ENCODE measurements around the gene PLD1. TPM values are rescaled to one million over a fixed set of nuclear protein-coding genes. Genes with fewer than 3 reads are reported as not detected.

Gene PLD1
- total RNA-seq, 2 experiments from 2014 or later = 0.22 to 1.0 TPM

- no peaks in the 10 kb centered on the region for H3K4me1 Mint-ChIP-seq (ENCODE audit: low read depth)
- CTCF ChIA-PET = no interaction called here
- intact Hi-C loops (cut with DNase I, micrococcal nuclease) = no loop called here
These were observed 41.9 kb downstream of the PLD1 start for GRCh38 chr3:171768281-171768900.

GRCh38 chr3:171765511-171765887 lies 44.8 kb downstream of the PLD1 start:
- Mint-ChIP-seq H3K27me3 (peaks cover 19% of the 10 kb centered on the region), H3K36me3 (ENCODE audit: low read depth) (no peaks in the 10 kb centered on the region), H3K4me3 (no peak overlapping the region), H3K27ac (no peak overlapping the region), H3K4me1 (ENCODE audit: low read depth) (no peaks in the 10 kb centered on the region), H3K9me3 (no peaks in the 10 kb centered on the region)
- Histone ChIP-seq H3K9me3 (ENCODE audit: control insufficient read depth in 1 of 2, insufficient read depth in 1 of 2, low read length in 2 of 2) (no peaks in the 10 kb centered on the region), H3K36me3 (ENCODE audit: insufficient read depth, low read length) (no peaks in the 10 kb centered on the region), H3K27ac (ENCODE audit: low read depth in 1 of 2, low read length in 2 of 2) (no peak overlapping the region), H3K27me3 (ENCODE audit: control insufficient read depth in 1 of 2, insufficient read depth in 2 of 2, low read length in 2 of 2) (no peaks in the 10 kb centered on the region), H3K4me3 (ENCODE audit: low read length) (no peak overlapping the region), H3K4me1 (ENCODE audit: insufficient read depth, low read length) (no peaks in the 10 kb centered on the region)
- no peak for ATAC-seq (ENCODE audit: poor library complexity)
- DNase-seq = no peak
- TF ChIP-seq CTCF (IDR thresholded peaks at IDR 0.05) = no peak
- intact Hi-C loops (cut with DNase I, micrococcal nuclease) = no loop called here
- ChIA-PET CTCF (no interaction called here), POLR2A (no interaction called here)

More at GRCh38 chr3:171768281-171768900, 41.9 kb downstream of the PLD1 start:
- no peaks in the 10 kb centered on the region for H3K36me3 ChIP-seq (ENCODE audit: insufficient read depth, low read length)
- POLR2A ChIA-PET = no interaction called here
- Mint-ChIP-seq H3K27me3 (peaks cover 8% of the 10 kb centered on the region), H3K36me3 (ENCODE audit: low read depth) (no peaks in the 10 kb centered on the region), H3K9me3 (no peaks in the 10 kb centered on the region), H3K4me3 (no peak overlapping the region), H3K27ac (no peak overlapping the region)
- H3K27me3 ChIP-seq (ENCODE audit: control insufficient read depth in 1 of 2, insufficient read depth in 2 of 2, low read length in 2 of 2) = no peaks in the 10 kb centered on the region
- H3K9me3 ChIP-seq (ENCODE audit: control insufficient read depth in 1 of 2, insufficient read depth in 1 of 2, low read length in 2 of 2) = no peaks in the 10 kb centered on the region
- no peak overlapping the region for H3K27ac ChIP-seq (ENCODE audit: low read depth in 1 of 2, low read length in 2 of 2)
- no peak for DNase-seq
- H3K4me3 ChIP-seq (ENCODE audit: low read length) = no peak overlapping the region
- H3K4me1 ChIP-seq (ENCODE audit: insufficient read depth, low read length) = no peaks in the 10 kb centered on the region
- TF ChIP-seq CTCF (IDR thresholded peaks at IDR 0.05) = no peak
- no peak for ATAC-seq (ENCODE audit: poor library complexity)

- H3K36me3 Mint-ChIP-seq (ENCODE audit: low read depth) = no peaks in the 10 kb centered on the region
- DNase-seq = no peak
- CTCF ChIA-PET = no interaction called here
- TF ChIP-seq CTCF (IDR thresholded peaks at IDR 0.05) = no peak
- no peaks in the 10 kb centered on the region for H3K9me3 Mint-ChIP-seq
- Histone ChIP-seq H3K4me3 (ENCODE audit: low read length) (no peak overlapping the region), H3K9me3 (ENCODE audit: control insufficient read depth in 1 of 2, insufficient read depth in 1 of 2, low read length in 2 of 2) (no peaks in the 10 kb centered on the region), H3K27me3 (ENCODE audit: control insufficient read depth in 1 of 2, insufficient read depth in 2 of 2, low read length in 2 of 2) (peaks cover 0 to 4% of the 10 kb centered on the region in 2 experiments), H3K36me3 (ENCODE audit: insufficient read depth, low read length) (no peaks in the 10 kb centered on the region), H3K4me1 (ENCODE audit: insufficient read depth, low read length) (no peaks in the 10 kb centered on the region), H3K27ac (ENCODE audit: low read depth in 1 of 2, low read length in 2 of 2) (no peak overlapping the region)
- POLR2A ChIA-PET = no interaction called here
- H3K27ac Mint-ChIP-seq = no peak overlapping the region
- H3K27me3 Mint-ChIP-seq = peaks cover 26% of the 10 kb centered on the region
- no peak for ATAC-seq (ENCODE audit: poor library complexity)
- intact Hi-C loops (cut with DNase I, micrococcal nuclease) = no loop called here
- no peaks in the 10 kb centered on the region for H3K4me1 Mint-ChIP-seq (ENCODE audit: low read depth)
- H3K4me3 Mint-ChIP-seq = no peak overlapping the region
These were observed 46.9 kb downstream of the PLD1 start for GRCh38 chr3:171763392-171763791.

All from CD4-positive, alpha-beta T cell (primary cell).